Epithelial cell of proximal tubule (primary cell): ENCODE data around the gene PPP1CA. TPM values are rescaled to one million over a fixed set of nuclear protein-coding genes. Genes with fewer than 3 reads are reported as not detected.
A peak's percentile ranks its signal among the peaks of the same experiment; 100 is the strongest.
"Not testable (repeated sequence)": the region's sequence is repeated elsewhere in the genome, so short reads cannot be mapped to it uniquely, and the experiment has no call there.

ENCODE experiments used
- DNase-seq: peaks from one replicate; pipeline ENCODE4 v3.0.0-alpha.2; 2011; ENCODE audit warnings: low read depth
- H3K4me3 ChIP-seq: 2 replicates; pipeline ENCODE4 v1.5.1; 2011; ENCODE audit warnings: low read depth, mild to moderate bottlenecking, low read length
- CTCF ChIP-seq: conservative IDR thresholded peaks from 2 replicates; pipeline ENCODE4 v1.5.1; 2012; ENCODE audit warnings: low read depth, mild to moderate bottlenecking, low read length
- total RNA-seq: library from RNA; depleted of rRNA; stranded (reverse); fragments of >200 nt; gene quantifications from 2 replicates; pipeline ENCODE4 v1.2.3, GENCODE V29; 2015

Gene PPP1CA
- total RNA-seq, 1 donor from 2014 or later, result 359 TPM

- no peak overlapping the region for H3K4me3 ChIP-seq
- TF ChIP-seq CTCF, result no peak
- no peak for DNase-seq
These were observed 31.1 kb upstream of the PPP1CA start for GRCh38 chr11:67432655-67433349.

- no peak overlapping the region for H3K4me3 ChIP-seq
- DNase-seq, result no peak
- no peak for TF ChIP-seq CTCF
These were observed 29.9 kb upstream of the PPP1CA start for GRCh38 chr11:67431346-67432249.

GRCh38 chr11:67429722-67430121 is 28.1 kb upstream of the PPP1CA start:
- no peak for TF ChIP-seq CTCF
- no peak for DNase-seq
- H3K4me3 ChIP-seq, result peak overlapping the region; percentile 100

- DNase-seq, result no peak
- peak overlapping the region; percentile 100 for H3K4me3 ChIP-seq
- TF ChIP-seq CTCF, result no peak
These were observed 27.5 kb upstream of the PPP1CA start for GRCh38 chr11:67429038-67429668.

GRCh38 chr11:67428052-67429001 is 26.7 kb upstream of the PPP1CA start, which contains the start of gene RPS6KB2:
Gene RPS6KB2, plus strand, starts transcription at chr11:67428494. Its CDS starts 52 bp downstream, at chr11:67428546.
- DNase-seq, result peak; percentile 80
- peak within 1 kb of the TSS; percentile 100 for H3K4me3 ChIP-seq
- no peak for TF ChIP-seq CTCF

GRCh38 chr11:67427364-67427859 is 25.8 kb upstream of the PPP1CA start:
- peak overlapping the region; percentile 100 for H3K4me3 ChIP-seq
- not testable (repeated sequence) for DNase-seq
